Mesenchymal stem cell (in vitro differentiated cells and primary cell): ENCODE results near the gene ZFYVE21.

Experiments used
- DNase-seq: peaks from one replicate; pipeline ENCODE4 v3.0.0-alpha.2; 2013
- H2AFZ ChIP-seq: one replicate; pipeline ENCODE4 v1.6.1; 2013; ENCODE audit warnings: low read depth, mild to moderate bottlenecking, control low read depth, inconsistent platforms, low read length, moderate library complexity
- H2AK5ac ChIP-seq: 2 replicates; pipeline ENCODE4 v1.6.1; 2013; ENCODE audit warnings: low read length, moderate library complexity, mild to moderate bottlenecking, inconsistent platforms; ENCODE audit not compliant: severe bottlenecking
- H2BK120ac ChIP-seq: one replicate; pipeline ENCODE4 v1.6.1; 2013; ENCODE audit warnings: low read depth, mild to moderate bottlenecking, inconsistent platforms, low read length, moderate library complexity
- H2BK12ac ChIP-seq, 2 experiments: one replicate each; pipeline ENCODE4 v1.6.1; 2013; ENCODE audit warnings: inconsistent platforms in 2 of 2, low read length in 2 of 2, mild to moderate bottlenecking in 2 of 2, moderate library complexity in 2 of 2, control low read depth in 1 of 2
- H2BK15ac ChIP-seq: one replicate; pipeline ENCODE4 v1.6.1; 2013; ENCODE audit warnings: mild to moderate bottlenecking, low read depth, inconsistent platforms; ENCODE audit not compliant: poor library complexity, severe bottlenecking
- H2BK5ac ChIP-seq: 2 replicates; pipeline ENCODE4 v1.6.1; 2013; ENCODE audit warnings: low read depth, mild to moderate bottlenecking, low read length, control low read depth, inconsistent platforms; ENCODE audit not compliant: poor library complexity, severe bottlenecking
- H3K14ac ChIP-seq, 2 experiments: one replicate each; pipeline ENCODE4 v1.6.1; 2013; ENCODE audit warnings: inconsistent platforms in 2 of 2, low read length in 2 of 2, control low read depth in 1 of 2, mild to moderate bottlenecking in 1 of 2, moderate library complexity in 1 of 2
- H3K18ac ChIP-seq, 2 experiments: one replicate each; pipeline ENCODE4 v1.6.1; 2013; ENCODE audit warnings: inconsistent platforms in 2 of 2, low read length in 2 of 2, control low read depth in 1 of 2, low read depth in 1 of 2, mild to moderate bottlenecking in 1 of 2
- H3K23ac ChIP-seq, 2 experiments: one replicate each; pipeline ENCODE4 v1.6.1; 2013; ENCODE audit warnings: inconsistent platforms in 2 of 2, low read length in 2 of 2, mild to moderate bottlenecking in 2 of 2, moderate library complexity in 2 of 2, control low read depth in 1 of 2
- H3K27ac ChIP-seq: 2 replicates; pipeline ENCODE4 v1.5.1; 2013; ENCODE audit warnings: mild to moderate bottlenecking, moderate library complexity, low read length, control low read depth, inconsistent platforms; ENCODE audit not compliant: poor library complexity, severe bottlenecking
- H3K27me3 ChIP-seq, 2 experiments: 2 replicates each; pipeline versions ENCODE4 v1.6.1 to v1.7.0; 2013; ENCODE audit warnings: low read length in 2 of 2, mild to moderate bottlenecking in 2 of 2, moderate library complexity in 2 of 2, control low read depth in 1 of 2, inconsistent platforms in 1 of 2; ENCODE audit not compliant: control insufficient read depth in 1 of 2, insufficient read depth in 1 of 2
- H3K36me3 ChIP-seq, 2 experiments: 2 replicates each; pipeline versions ENCODE4 v1.6.1 to v1.7.0; 2013; ENCODE audit warnings: low read length in 2 of 2, control low read depth in 1 of 2, inconsistent platforms in 1 of 2, low read depth in 1 of 2, mild to moderate bottlenecking in 1 of 2; ENCODE audit not compliant: insufficient read depth in 2 of 2, control insufficient read depth in 1 of 2
- H3K4ac ChIP-seq, 2 experiments: one replicate each; pipeline ENCODE4 v1.6.1; 2013; ENCODE audit warnings: inconsistent platforms in 2 of 2, low read length in 2 of 2, mild to moderate bottlenecking in 2 of 2, moderate library complexity in 2 of 2, control low read depth in 1 of 2, low read depth in 1 of 2
- H3K4me1 ChIP-seq: 2 replicates; pipeline ENCODE4 v1.6.1; 2013; ENCODE audit warnings: low read depth, low read length, control low read depth; ENCODE audit not compliant: control insufficient read depth, insufficient read depth
- H3K4me2 ChIP-seq: 2 replicates; pipeline ENCODE4 v1.6.1; 2013; ENCODE audit warnings: low read length, mild to moderate bottlenecking, inconsistent platforms; ENCODE audit not compliant: poor library complexity, severe bottlenecking
- H3K4me3 ChIP-seq, 2 experiments: 2 replicates each; pipeline versions ENCODE4 v1.5.1 to v1.7.0; 2013; ENCODE audit warnings: low read length in 2 of 2, mild to moderate bottlenecking in 2 of 2, control low read depth in 1 of 2, low read depth in 1 of 2; ENCODE audit not compliant: insufficient read depth in 1 of 2
- H3K79me1 ChIP-seq: replicated peaks from 2 replicates; pipeline ENCODE4 v1.6.1; 2013; ENCODE audit warnings: mild to moderate bottlenecking, control low read depth, low read length, inconsistent platforms; ENCODE audit not compliant: poor library complexity, severe bottlenecking
- H3K9ac ChIP-seq: 2 replicates; pipeline ENCODE4 v1.7.0; 2013; ENCODE audit warnings: mild to moderate bottlenecking, low read length, moderate library complexity
- H3K9me3 ChIP-seq: 2 replicates; pipeline ENCODE4 v1.7.0; 2013; ENCODE audit warnings: mild to moderate bottlenecking, low read length; ENCODE audit not compliant: control insufficient read depth
- H4K8ac ChIP-seq: one replicate; pipeline ENCODE4 v1.6.1; 2013; ENCODE audit warnings: inconsistent platforms, mild to moderate bottlenecking, low read length, moderate library complexity
- H4K91ac ChIP-seq: one replicate; pipeline ENCODE4 v1.6.1; 2013; ENCODE audit warnings: mild to moderate bottlenecking, low read length, inconsistent platforms
- WGBS: methylation state at CpG from one replicate; pipeline ENCODE4 v1.1.7; 2013; ENCODE audit warnings: mixed read lengths; 5-methylcytosine and 5-hydroxymethylcytosine counted together

Gene ZFYVE21

DNA sequence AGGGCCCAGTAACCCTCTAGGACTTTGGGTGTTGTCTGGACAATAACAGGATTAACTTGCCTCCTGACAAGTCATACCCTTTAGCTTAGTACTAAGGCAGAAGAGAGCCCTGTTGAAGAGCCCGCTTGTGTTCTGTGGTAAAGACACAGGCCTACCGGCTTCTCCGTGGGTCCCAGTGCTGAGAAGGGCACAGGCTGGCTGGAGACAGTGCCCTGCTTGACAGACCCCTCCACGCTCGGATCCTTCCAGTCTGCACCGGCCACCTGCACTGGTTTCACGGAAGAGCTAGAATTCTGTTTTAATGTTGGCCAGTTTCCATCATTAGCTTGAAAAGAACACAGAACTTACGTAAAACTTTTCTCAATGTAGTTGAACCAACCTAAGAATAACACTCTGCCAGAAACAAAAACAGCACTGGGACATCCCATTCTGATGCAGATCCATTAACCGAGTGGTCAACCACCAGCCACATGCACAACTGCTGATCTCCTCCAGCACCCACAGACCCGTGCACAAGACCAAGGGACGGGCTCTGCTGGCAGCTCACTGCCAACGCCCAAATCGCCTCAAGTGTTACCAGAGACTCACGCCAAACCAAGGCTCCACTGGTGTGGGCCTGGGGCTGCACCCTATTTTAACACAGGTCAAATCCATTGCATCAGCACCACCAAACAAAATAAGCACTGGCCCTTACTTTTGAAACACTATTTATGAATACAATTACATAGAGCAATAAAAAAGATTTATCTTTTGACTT, 27.1 kb downstream of the ZFYVE21 start:
- Histone ChIP-seq H3K4me2 (no peak overlapping the region), H2BK12ac (no peak overlapping the region), H2AK5ac (no peak overlapping the region), H3K4me1 (peaks cover 8% of the 10 kb centered on the region), H3K79me1 (no peaks in the 10 kb centered on the region), H3K27ac (no peak overlapping the region), H4K91ac (no peak overlapping the region), H3K14ac (no peak overlapping the region), H3K18ac (no peak overlapping the region), H3K4ac (no peak overlapping the region), H3K4me3 (no peak overlapping the region), H3K9ac (no peak overlapping the region), H2BK120ac (no peak overlapping the region), H2AFZ (no peak overlapping the region), H3K36me3 (peaks cover 0 to 36% of the 10 kb centered on the region in 2 experiments), H2BK15ac (no peak overlapping the region), H2BK5ac (no peak overlapping the region), H3K27me3 (no peaks in the 10 kb centered on the region), H3K9me3 (no peaks in the 10 kb centered on the region), H4K8ac (no peak overlapping the region), H3K23ac (no peak overlapping the region)
- 95% methylated on average over 14 of the region's 14 CpGs for WGBS
- DNase-seq: no peak

DNA sequence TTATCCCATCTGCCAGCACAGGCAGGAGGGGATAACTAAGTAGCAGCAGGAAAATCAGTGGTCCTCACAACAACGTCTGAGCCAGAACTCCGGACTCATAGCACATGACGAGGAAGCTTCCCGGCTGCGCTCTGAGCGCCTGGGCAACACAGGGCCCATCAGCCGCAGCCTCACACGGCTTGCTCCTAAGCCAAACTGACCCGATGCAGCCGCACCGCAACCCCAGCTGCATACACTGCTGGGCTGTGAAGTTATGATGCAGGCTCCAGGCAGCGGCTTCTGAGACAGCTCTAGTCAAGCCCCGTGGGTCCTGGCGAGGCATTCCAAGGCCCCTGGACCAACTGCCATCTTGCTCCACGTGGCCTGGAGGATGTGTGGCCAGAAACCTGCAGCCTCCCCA, 28.1 kb downstream of the ZFYVE21 start:
- DNase-seq: no peak
- H3K9ac ChIP-seq: no peak overlapping the region
- 91% methylated on average over 15 of the region's 15 CpGs for WGBS
- no peak overlapping the region for H2BK120ac ChIP-seq
- no peak overlapping the region for H3K4me2 ChIP-seq
- no peak overlapping the region for H3K27ac ChIP-seq
- H3K27me3 ChIP-seq: no peaks in the 10 kb centered on the region
- H3K4me1 ChIP-seq: peaks cover 8% of the 10 kb centered on the region
- H2BK12ac ChIP-seq: no peak overlapping the region
- H3K9me3 ChIP-seq: no peaks in the 10 kb centered on the region
- no peak overlapping the region for H4K91ac ChIP-seq
- no peak overlapping the region for H2AK5ac ChIP-seq
- no peak overlapping the region for H2BK15ac ChIP-seq
- no peak overlapping the region for H2BK5ac ChIP-seq
- no peak overlapping the region for H4K8ac ChIP-seq
- no peak overlapping the region for H3K4ac ChIP-seq
- peaks cover 0 to 33% of the 10 kb centered on the region in 2 experiments for H3K36me3 ChIP-seq
- no peaks in the 10 kb centered on the region for H3K79me1 ChIP-seq
- no peak overlapping the region for H3K18ac ChIP-seq
- H2AFZ ChIP-seq: no peak overlapping the region
- no peak overlapping the region for H3K23ac ChIP-seq
- H3K4me3 ChIP-seq: no peak overlapping the region
- H3K14ac ChIP-seq: no peak overlapping the region

DNA sequence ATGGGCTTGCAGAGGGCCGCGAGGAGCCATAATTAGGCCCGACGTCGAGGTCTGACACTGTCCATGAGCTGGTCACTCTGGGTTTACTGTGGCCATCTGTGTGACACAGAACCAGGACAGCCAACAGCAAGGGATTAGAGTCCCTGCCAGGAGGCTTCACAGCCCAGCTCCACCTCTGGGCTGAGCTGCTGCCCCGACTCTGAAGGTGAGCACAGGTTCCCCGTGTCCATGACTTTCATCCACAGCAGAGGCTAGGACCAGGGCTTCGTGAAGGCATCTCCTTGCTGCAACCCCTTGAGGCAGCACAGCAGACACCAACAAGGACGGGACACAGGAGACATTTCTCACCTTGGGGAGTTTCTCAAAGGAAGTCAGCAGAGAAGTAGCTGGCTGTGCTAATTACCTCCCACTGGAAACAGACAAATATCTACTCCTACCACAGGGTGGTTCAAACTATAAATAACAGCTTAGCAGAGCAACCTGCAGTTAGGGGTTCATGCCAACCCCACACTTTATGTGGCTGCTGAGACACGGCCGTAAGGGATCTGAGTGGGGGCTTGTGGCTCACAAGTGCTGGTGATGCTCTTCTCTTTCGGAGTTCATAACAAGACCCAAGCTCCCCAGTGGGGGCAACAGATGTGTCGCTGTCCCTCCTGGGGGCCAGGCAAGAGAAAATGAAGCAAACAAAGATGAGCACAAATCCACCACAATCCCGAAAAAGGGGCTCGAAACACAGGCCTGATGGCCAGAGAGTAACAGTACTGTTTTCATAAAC, 29.2 kb downstream of the ZFYVE21 start:
- H2BK15ac ChIP-seq: no peak overlapping the region
- no peak for DNase-seq
- no peak overlapping the region for H2BK12ac ChIP-seq
- no peak overlapping the region for H3K9ac ChIP-seq
- no peak overlapping the region for H2BK5ac ChIP-seq
- H2AFZ ChIP-seq: no peak overlapping the region
- no peak overlapping the region for H3K14ac ChIP-seq
- H3K4me3 ChIP-seq: no peak overlapping the region
- H2BK120ac ChIP-seq: no peak overlapping the region
- H3K79me1 ChIP-seq: no peaks in the 10 kb centered on the region
- no peak overlapping the region for H3K4ac ChIP-seq
- H3K4me2 ChIP-seq: no peak overlapping the region
- no peak overlapping the region for H4K91ac ChIP-seq
- H2AK5ac ChIP-seq: no peak overlapping the region
- H3K4me1 ChIP-seq: peaks cover 10% of the 10 kb centered on the region
- no peak overlapping the region for H3K18ac ChIP-seq
- 87% methylated on average over 15 of the region's 15 CpGs for WGBS
- no peaks in the 10 kb centered on the region for H3K9me3 ChIP-seq
- no peak overlapping the region for H4K8ac ChIP-seq
- no peak overlapping the region for H3K27ac ChIP-seq
- H3K23ac ChIP-seq: no peak overlapping the region
- no peaks in the 10 kb centered on the region for H3K27me3 ChIP-seq
- H3K36me3 ChIP-seq: peaks cover 0 to 21% of the 10 kb centered on the region in 2 experiments

DNA sequence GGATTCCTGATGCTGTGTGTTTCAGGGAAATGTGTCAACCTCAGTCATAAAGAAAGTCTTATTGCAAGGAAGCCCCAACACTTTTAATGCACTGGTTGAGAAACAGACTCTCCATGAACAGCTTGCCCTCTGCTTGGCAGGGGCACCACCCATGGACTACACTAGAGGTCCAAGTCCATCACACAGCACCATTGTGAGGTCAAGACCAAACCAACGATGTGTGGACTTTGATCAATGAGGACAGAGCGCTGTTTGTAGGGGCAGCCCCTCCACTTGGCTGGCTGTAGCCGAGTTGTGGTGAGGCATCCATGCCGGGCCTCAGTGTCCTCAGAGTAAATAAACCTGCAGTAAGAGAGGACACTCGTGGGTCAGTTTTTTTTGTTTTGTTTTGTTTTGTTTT, 29.8 kb downstream of the ZFYVE21 start:
- H2BK12ac ChIP-seq: no peak overlapping the region
- no peak overlapping the region for H3K4ac ChIP-seq
- no peak overlapping the region for H3K27ac ChIP-seq
- H3K9ac ChIP-seq: no peak overlapping the region
- no peak overlapping the region for H2AK5ac ChIP-seq
- DNase-seq: no peak
- no peak overlapping the region for H3K23ac ChIP-seq
- H2BK5ac ChIP-seq: no peak overlapping the region
- H3K27me3 ChIP-seq: no peaks in the 10 kb centered on the region
- H2BK15ac ChIP-seq: no peak overlapping the region
- WGBS: 91% methylated on average over 5 of the region's 5 CpGs
- no peaks in the 10 kb centered on the region for H3K79me1 ChIP-seq
- H2AFZ ChIP-seq: no peak overlapping the region
- no peak overlapping the region for H3K14ac ChIP-seq
- no peak overlapping the region for H4K91ac ChIP-seq
- H3K18ac ChIP-seq: no peak overlapping the region
- H3K9me3 ChIP-seq: no peaks in the 10 kb centered on the region
- no peak overlapping the region for H2BK120ac ChIP-seq
- H3K36me3 ChIP-seq: peaks cover 0 to 15% of the 10 kb centered on the region in 2 experiments
- H3K4me1 ChIP-seq: peaks cover 10% of the 10 kb centered on the region
- H4K8ac ChIP-seq: no peak overlapping the region
- H3K4me3 ChIP-seq: no peak overlapping the region
- H3K4me2 ChIP-seq: no peak overlapping the region
